Measurements from ENCODE around the gene TIPARP. TPM values are rescaled to one million over a fixed set of nuclear protein-coding genes. Genes with fewer than 3 reads are reported as not detected.
"Not testable (repeated sequence)": the region's sequence is repeated elsewhere in the genome, so short reads cannot be mapped to it uniquely, and the experiment has no call there.

TIPARP gene
- total RNA-seq, 4 donors from 2014 or later, result 27.7 to 287 (median 98.7) TPM

GRCh38 chr3:156705761-156706616, 31.6 kb downstream of the TIPARP start:
- ATAC-seq (ENCODE audit: low FRiP score) (no peak), DNase-seq (ENCODE audit: low spot score) (no peak)
- no peak for TF ChIP-seq CTCF (IDR thresholded peaks at IDR 0.05)

- TF ChIP-seq CTCF (IDR thresholded peaks at IDR 0.05), result no peak
- no peak for ATAC-seq (ENCODE audit: low FRiP score)
Observed at GRCh38 chr3:156707588-156707987, 33.2 kb downstream of the TIPARP start.

GRCh38 chr3:156710429-156710828, 36.0 kb downstream of the TIPARP start:
- ATAC-seq (ENCODE audit: low FRiP score), result no peak
- TF ChIP-seq CTCF (IDR thresholded peaks at IDR 0.05), result no peak
- no peak for DNase-seq (ENCODE audit: low spot score)

More at GRCh38 chr3:156707588-156707987, 33.2 kb downstream of the TIPARP start:
- no peak for DNase-seq (ENCODE audit: low spot score)

GRCh38 chr3:156711113-156711512, 36.7 kb downstream of the TIPARP start:
- no peak for TF ChIP-seq CTCF (IDR thresholded peaks at IDR 0.05)
- ATAC-seq (ENCODE audit: low FRiP score), result no peak
- no peak for DNase-seq (ENCODE audit: low spot score)

- not testable (repeated sequence) for ATAC-seq (ENCODE audit: low FRiP score); DNase-seq (ENCODE audit: low spot score)
Observed at GRCh38 chr3:156711944-156712343, 37.6 kb downstream of the TIPARP start.

- no peak for TF ChIP-seq CTCF (IDR thresholded peaks at IDR 0.05)
- no peak for ATAC-seq (ENCODE audit: low FRiP score)
Observed at GRCh38 chr3:156716105-156716862, 41.9 kb downstream of the TIPARP start.

GRCh38 chr3:156718622-156719306, 44.4 kb downstream of the TIPARP start:
- DNase-seq (ENCODE audit: low spot score), result no peak
- TF ChIP-seq CTCF (IDR thresholded peaks at IDR 0.05), result no peak
- ATAC-seq (ENCODE audit: low FRiP score), result no peak

More at GRCh38 chr3:156716105-156716862, 41.9 kb downstream of the TIPARP start:
- DNase-seq (ENCODE audit: low spot score), result no peak
